HPDE6-E6E7 (cell line): Measurements from ENCODE around the gene MCFD2.
A peak's percentile ranks its signal among the peaks of the same experiment; 100 is the strongest.

Source experiments
- DNase-seq: peaks from one replicate; pipeline ENCODE4 v3.0.0; 2011; ENCODE audit warnings: missing footprints; ENCODE audit errors: extremely low spot score

The MCFD2 gene

GRCh38 chr2:46873604-46874068 lies 42.0 kb downstream of the MCFD2 start:
- DNase-seq, result peak; percentile 99

- DNase-seq, result no peak
These were observed 42.6 kb downstream of the MCFD2 start for GRCh38 chr2:46872902-46873603.

GRCh38 chr2:46871976-46872381 lies 43.6 kb downstream of the MCFD2 start:
- no peak for DNase-seq

DNA sequence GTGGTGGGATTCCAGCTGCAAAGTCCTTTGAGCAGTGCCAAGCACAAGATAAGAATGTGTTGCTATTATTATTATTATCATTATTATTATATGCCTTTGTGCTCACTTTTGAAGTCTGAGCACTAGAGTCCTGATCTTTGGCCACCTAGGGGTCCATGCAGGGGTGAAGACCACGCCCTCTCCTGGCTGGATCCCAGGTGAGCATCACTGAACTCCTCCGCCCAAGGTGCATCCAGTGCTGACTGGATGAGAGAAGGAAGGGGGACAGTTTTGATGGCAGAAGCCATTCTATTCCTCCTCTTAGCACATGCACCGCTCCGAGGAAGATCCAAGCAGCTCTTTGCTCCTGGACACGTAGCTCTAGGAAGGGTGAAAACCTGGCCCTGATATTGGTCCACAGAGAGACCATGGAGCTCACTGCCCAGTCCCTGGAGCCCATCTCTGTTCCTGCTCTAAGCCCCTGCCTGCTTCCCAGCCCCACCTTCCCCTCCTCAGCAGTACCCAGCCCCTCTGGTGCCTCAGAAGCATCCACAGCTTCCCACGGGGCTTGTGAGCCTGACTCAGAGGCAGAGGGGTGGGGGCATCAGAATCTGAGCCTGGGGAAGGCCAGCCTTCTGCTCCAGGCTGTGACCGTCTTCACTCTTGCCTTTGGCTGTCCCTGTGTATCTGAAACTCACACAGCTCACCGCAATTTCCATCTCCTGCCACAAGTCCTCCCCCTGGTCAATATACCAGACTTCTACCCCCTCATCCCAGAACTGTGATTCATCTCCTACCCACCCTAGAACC lies 45.4 kb downstream of the MCFD2 start:
- DNase-seq, result no peak

DNA sequence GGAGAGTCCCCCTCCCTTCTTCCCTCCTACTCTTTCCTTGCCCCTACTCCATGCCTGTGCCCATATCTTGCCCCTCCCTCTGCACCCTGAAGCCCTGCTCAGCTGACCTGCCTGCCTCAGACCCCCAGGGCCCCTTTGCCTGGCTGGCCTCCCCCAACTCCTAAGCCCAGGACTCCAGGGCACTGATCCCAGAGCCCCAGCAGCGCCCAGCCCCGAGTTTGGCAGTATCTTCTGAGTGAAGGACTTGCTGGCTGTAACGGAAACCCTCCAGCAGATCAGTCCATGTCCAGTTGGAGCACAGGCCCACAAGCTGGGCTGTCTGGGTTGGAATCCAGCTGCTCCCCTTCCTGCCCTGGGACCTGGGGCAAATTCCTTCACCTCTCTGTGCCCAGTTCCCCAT lies 46.0 kb downstream of the MCFD2 start:
- no peak for DNase-seq

DNA sequence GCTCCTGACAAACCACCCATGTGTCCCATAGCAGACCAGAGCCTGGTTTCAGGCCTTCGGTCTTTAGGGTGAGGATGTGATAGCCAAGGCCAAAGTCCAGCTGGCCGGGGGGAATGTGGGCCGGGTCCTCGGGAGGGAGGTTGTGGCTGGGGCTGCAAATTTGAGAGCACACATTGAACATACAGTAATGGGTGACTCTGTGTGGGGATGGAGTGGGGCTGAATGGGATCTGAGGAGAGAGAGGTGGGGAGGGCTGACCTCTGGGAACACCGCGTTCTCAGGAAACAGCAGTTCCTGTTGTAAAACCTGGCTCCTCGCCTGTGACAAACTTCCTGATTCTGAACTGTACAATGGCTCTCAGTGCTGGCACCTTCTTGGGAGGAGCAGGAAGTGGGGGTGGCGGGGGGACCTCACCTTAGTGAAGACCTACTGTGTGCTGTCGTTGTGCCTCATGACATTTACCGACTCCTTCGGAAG lies 48.8 kb downstream of the MCFD2 start:
- DNase-seq, result no peak

DNA sequence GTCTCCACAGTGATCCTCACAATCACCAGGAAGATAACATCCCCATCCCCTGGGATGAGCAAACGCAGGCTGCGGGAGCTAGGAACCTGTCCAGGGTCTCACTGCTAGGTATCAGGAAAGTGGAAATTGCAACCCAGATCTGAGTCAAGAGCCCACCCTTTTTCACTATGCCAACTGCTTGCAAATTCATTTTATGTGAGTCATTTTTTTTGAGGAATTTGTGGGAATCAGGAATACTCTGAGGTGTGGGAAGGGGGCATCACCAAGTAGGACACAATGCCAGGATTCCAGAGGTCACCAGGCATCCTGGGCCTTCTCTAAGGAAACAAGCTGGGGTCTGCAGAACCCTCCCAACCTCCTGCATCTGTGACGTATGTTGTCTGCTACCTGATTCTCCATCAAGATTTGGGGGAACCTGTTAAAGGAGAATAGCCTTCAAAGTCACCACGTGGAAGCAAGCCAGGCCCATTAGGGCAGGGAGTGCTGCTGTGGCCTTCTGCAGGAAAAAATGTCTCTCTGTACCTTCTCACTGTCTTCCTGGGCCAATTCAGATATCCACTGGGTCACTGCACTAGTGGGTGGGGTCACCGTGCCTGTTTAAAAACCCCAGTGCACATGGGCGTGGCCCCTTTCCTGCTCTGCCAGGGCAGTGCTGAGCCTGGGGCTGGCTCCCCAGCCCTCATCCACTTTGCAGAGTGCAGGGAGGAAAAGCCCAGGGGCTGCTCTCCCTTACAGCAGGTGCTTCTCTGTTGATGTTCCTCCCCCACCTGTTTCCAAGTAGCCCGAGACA lies 50.2 kb downstream of the MCFD2 start:
- DNase-seq, result no peak

GRCh38 chr2:46863882-46864281 lies 51.7 kb downstream of the MCFD2 start:
- no peak for DNase-seq

DNA sequence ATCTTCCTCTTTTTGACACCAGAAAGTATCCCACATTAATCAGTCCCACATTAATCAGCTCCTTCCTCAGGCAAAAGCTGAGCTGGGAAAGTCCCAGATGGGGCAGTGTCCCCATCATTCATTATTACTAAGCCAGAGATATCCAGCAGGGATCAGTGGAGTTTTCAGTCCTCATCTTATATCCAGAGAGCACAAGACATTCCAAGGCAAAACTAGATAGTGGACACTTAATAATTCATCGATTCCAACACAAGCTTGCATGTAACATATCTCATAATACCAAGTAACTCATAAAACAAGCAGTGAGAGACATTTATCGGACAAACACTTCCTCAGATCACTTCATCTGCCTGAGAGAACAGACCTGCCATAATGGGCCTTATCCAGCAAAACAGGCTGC lies 53.1 kb downstream of the MCFD2 start:
- DNase-seq, result no peak

DNA sequence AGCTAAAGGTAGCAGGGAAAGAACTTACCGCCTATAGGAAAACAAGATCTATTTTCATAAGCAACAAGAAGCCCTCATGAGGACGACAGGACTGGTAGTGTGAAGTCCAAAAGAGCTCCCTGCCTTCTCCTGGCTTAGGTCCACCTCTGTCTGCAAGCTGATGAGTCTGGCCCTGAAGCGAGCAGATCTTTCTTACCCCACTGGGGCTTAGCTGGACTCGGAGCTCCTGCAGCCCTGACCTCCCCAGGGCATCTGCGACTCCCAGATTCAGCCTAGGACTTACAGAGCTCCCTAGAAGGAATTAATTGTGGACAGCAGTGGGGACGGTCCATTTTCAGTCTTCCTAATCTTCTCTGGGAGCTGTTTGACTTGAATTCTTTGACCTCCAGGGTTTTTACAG lies 53.7 kb downstream of the MCFD2 start:
- DNase-seq, result no peak

- DNase-seq, result no peak
These were observed 56.1 kb downstream of the MCFD2 start for GRCh38 chr2:46859482-46859881.

DNA sequence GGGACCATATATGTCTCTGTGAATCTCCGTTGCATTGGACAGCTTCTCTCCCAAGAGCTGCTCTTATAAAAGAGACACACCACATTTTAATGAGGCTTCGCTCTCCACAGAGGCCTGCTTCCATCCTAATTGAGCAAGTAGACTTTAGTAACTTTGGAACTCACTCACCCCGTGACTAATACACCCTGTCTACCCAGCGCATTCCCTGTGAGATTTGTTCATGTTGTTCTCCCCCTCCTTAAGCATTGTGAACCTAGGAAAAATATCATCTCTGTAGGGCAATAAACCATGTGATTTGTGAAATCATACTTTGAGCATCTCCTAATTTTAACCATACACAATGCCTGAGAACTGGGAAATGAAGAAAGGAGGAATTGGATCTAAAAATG lies 56.9 kb downstream of the MCFD2 start:
- no peak for DNase-seq

- no peak for DNase-seq
These were observed 57.5 kb downstream of the MCFD2 start for GRCh38 chr2:46857871-46858701.

DNA sequence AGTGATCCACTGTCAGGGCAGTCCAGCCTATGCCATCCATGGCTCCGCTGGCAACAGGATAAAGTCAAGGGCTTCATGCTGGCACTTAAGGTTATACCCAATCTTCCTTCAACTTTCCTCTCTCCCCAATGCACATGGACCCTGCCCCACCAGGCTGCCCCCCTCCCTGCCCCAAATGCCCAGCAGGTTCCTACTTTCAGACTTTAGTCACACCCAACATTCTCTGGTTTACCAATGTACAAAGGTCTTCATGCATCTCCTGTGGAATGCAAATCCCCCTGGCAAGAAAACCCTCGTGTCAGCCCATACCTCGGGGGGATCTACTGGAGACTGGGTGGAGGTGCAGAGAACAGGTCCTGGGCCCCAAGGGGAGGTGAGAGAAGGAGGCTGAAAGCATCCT lies 59.3 kb downstream of the MCFD2 start:
- DNase-seq, result no peak

GRCh38 chr2:46855805-46856204 lies 59.8 kb downstream of the MCFD2 start:
- DNase-seq, result peak; percentile 94

DNA sequence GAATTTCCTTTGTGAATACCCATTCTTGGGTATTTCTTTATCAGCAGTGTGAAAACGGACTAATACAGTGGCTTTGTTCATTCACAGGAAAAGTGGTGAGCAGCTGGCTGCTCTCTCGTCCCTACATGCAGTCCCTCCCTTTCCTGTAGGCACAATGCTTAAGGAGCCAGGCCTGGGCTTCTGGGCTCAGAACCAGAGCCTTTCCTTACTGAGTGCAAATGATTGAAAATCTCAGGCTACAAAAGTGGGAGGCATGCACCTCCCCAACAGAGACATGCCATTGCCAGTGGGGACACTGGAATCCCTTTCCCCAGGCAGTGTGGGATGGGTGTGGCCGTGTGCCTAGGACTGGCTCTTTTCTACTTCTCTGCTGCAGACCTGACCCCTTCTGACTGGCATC lies 61.3 kb downstream of the MCFD2 start:
- DNase-seq, result no peak

DNA sequence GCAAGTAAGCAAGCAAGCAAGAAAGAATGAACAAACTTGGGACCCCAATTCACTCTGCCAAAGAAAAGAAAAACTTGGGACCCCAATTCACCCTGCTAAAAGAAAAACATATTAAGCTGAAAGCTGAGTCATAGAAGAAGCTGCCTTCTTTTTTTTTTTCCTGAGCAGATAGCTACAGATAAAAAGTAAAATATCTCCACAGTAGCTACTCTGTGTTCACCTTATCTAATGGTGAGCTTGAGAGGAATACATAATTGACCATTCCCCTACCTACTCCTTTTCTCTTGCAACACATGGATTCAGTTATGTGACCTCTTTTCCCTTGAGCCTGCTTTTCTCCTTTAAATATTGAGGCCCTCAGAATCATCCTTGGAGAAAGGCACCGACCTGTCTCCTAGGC lies 63.0 kb downstream of the MCFD2 start:
- DNase-seq, result no peak

DNA sequence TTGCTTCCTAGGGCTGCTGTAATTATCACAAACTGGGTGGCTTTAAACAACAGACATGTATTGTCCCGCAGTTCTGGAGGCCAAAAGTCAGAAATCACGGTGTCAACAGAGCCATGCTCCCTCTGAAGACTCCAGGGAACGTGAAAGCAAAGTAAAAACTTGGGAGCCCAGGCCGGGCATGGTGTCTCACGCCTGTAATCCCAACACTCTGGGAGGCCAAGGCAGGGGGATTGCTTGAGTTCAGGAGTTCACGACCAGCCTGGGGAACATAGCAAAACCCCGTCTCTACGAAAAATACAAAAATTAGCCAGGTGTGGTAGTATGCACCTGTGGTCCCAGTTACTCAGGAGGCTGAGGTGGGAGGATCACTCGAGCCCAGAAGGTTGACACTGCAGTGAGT lies 63.5 kb downstream of the MCFD2 start:
- DNase-seq, result no peak
